ENCODE data around the gene ATP6V0A4.
A peak's percentile ranks its signal among the peaks of the same experiment; 100 is the strongest.
"Not testable (repeated sequence)": the region's sequence is repeated elsewhere in the genome, so short reads cannot be mapped to it uniquely, and the experiment has no call there.

Gene ATP6V0A4

DNA sequence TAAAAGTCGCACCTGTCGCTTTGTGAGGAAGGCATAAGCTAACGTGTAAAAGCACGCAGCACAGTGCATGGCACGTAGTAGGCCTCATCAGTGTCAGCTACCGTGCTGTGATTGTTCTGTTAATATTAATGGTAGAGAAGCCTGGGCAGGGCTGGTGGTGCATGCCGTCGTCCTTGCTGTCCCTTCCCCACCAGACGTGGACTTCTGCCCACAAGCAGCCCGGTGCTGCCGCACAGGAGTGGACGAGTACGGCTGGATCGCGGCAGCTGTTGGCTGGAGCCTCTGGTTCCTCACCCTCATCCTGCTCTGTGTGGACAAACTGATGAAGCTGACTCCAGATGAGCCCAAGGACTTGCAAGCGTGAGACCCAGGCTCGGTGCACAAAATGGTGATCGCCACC is 4.7 kb upstream of the ATP6V0A4 start:
- no peak for DNase-seq (ENCODE audit: low read depth)

DNA sequence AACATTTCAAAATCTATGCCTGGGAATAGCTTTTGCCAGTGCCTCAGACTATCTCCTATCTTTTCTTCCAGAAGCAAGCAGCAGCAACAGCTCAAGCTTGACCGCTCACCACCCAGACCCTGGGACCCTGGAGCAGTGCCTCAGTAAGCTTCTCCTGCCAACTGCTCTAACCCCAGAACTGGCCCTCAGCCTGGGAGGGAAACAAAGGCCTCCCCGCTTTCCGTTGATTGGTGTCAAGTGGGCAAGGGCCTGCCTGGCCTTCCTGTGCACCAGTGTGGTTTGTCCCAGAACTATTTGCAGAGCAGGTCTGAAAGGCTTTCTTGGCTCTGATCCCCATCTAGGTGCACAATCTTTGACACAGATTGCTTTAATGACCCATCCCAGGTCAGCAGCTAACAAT is 3.3 kb upstream of the ATP6V0A4 start:
- no peak for DNase-seq (ENCODE audit: low read depth)

DNA sequence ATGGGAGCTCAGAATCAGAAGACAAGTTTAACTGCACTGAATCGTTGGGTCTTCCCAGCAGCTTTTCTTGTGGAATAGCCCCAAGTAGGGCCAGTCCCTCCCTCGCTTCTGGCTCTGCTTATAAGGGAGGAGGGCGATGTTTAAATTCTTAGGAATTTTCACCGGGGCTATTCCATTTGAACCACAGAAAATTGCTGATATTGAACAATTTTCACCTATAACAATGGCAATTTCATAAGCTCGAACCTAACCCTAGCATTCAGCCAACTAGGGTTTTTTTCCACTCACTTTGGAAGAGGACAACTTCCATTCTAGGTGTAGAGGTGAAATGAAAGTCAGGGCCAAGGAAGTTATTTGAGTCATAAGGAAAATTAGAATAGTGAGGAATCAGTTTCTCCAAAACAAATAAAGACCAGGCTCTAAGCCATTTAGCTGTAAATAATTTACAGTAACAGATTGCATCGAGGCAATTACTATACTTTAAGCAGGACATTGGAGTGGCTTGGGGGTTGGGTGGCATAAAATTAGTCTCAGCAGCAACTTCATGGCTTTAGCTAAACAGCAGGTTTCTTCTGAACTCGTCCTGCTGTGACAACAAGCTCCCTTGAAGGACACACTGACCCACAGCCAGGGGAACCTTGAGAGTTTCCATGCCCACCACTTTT is 1.5 kb upstream of the ATP6V0A4 start:
- DNase-seq (ENCODE audit: low read depth) = no peak

DNA sequence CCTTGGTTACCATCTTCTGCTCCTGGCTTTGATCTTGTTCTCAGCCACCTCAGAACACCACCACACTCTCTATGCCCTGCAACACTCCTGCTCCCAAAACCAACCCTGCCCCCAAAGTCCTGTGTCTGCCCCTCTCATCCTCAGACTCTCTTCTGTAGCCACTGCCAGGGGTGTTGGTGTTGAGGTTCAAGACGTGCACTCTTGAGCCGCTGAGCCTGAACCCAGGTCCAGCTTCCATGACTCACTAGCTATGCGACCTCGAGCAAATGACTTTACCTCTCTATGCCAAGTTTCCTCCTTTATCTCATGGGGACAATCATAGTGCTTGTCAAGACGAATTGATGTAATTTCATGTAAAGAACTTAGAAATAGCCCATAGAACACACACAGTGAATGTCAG is 840 bp upstream of the ATP6V0A4 start:
- DNase-seq (ENCODE audit: low read depth) = no peak

- not testable (repeated sequence) for DNase-seq (ENCODE audit: low read depth)
Measured at GRCh38 chr7:138797046-138797445, 950 bp downstream of the ATP6V0A4 start.

DNA sequence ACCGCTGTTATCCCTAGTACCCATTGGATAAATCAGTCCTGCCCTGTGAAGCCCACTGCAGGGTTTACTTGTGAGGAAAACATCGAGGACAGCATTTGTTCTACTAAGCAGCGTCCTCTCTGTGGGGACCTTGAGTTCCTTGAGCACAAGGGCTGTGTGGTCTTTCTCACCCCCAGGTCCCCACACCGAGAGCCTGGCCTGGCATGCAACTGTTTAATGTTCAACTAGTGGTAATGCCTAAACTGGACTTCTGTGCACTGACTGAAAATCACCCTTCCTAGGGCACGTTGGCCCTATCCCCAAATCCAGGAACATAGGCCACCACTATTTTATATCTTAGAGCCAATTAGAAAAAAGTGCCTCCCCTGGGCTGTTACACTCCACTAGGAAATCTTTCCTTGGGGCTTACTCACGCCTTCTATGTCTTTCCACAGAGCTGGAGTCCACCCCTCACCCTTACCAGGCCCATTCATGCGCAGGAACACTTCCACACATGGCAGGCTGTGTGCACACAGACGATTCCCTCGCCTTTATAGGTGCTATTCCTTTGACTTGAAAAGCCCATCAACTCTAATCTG is 1.9 kb downstream of the ATP6V0A4 start:
- no peak for DNase-seq (ENCODE audit: low read depth)

DNA sequence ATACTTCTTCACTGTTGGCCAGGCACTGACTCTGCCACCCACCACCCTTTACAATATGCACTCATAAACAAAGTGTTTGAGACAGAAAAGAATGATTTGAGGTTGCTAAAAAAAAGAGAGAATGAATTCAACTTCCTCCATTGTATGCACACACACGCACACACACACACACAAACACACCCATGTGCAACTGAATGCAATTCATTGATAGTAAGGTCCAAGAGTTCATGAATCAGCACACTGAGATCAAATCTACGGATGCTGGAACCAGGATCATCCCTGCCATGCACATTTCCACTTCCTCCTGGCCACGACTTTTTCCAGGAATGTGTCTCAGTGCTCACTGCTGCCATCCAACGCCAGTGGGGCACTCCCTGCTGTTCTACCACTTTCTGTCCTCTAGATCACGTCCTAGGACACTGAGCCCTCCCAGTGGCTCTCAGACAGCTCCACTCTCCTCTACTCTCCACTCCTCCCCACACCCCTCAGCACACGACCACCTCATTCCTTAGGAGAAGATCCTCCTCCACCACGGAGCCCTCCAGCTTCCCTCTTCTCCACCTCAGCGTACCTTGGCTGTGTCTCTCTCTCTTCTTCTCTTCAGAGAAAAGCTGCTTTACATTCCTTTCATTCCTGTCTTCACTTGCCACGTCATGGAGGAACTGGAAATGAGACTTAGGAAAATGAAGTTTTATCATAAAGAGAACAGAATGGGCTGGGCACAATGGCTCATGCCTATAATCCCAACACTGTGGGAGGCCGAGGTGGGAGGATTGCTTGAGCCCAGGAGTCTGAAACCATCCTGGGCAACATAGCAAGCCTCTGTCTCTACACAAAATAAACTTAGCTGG is 12.2 kb downstream of the ATP6V0A4 start:
- DNase-seq (ENCODE audit: low read depth) = no peak

- DNase-seq (ENCODE audit: low read depth) = no peak
Measured at GRCh38 chr7:138784692-138785091, 13.3 kb downstream of the ATP6V0A4 start.

GRCh38 chr7:138781004-138781403 is 17.0 kb downstream of the ATP6V0A4 start:
- DNase-seq (ENCODE audit: low read depth) = no peak

DNA sequence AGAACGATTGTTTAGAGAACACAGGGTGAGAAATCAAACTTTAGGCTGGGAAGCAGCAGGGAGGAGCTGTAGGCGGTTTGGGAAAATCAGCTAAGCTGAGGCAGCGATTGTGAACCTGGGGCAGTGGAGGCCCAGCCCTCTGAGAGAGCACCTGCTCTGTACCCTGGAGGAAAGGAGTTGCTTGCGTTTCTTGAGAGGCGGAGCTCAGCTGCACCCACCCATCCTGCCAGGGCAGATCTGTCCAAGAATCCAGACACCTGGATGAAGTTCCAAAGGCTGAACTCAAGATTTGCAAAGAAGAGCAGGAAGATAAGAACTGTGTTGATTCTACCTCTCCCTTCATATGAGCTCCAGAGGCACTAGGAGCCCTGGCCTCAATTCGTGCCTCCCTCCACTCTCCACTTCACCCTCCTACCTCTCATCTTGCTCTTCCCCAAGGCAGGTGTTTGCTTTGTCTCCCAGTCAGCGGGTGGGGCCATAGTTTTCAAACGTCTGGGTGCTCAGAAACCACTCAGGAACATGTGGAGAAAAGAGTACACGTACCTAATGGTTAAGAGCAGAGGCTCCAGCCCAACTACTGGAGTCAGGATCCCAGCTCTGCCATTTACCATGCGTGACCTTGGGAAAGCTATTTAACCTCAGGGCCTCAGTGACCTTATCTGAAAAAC is 21.7 kb downstream of the ATP6V0A4 start:
- DNase-seq (ENCODE audit: low read depth) = no peak

- no peak for DNase-seq (ENCODE audit: low read depth)
Measured at GRCh38 chr7:138773817-138774216, 24.2 kb downstream of the ATP6V0A4 start.

GRCh38 chr7:138773176-138773575 is 24.8 kb downstream of the ATP6V0A4 start:
- no peak for DNase-seq (ENCODE audit: low read depth)

GRCh38 chr7:138770904-138771303 is 27.1 kb downstream of the ATP6V0A4 start:
- no peak for DNase-seq (ENCODE audit: low read depth)

DNA sequence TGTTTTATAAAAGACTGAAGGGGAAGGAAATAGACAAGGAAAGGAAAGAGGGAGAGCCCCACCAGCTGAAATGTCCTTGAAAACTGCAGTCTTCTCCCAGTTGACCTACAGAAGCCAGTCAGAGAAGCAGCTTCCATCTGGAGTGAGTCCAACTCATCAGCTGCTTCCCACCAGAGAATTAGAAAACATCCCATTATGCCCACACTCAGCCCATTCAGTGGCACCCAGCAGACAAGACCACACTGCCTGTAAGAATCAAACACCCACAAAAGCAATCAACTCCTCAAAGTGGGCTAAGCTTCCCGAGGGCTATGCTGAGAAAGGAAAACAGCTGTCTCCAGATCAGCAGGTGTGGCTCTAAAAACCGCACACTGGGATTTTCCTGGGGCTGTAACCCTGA is 29.8 kb downstream of the ATP6V0A4 start:
- no peak for DNase-seq (ENCODE audit: low read depth)

- DNase-seq (ENCODE audit: low read depth) = no peak
Measured at GRCh38 chr7:138756591-138757242, 41.3 kb downstream of the ATP6V0A4 start.

GRCh38 chr7:138755842-138756590 is 42.0 kb downstream of the ATP6V0A4 start:
- no peak for DNase-seq (ENCODE audit: low read depth)

- DNase-seq (ENCODE audit: low read depth) = no peak
Measured at GRCh38 chr7:138755331-138755747, 42.7 kb downstream of the ATP6V0A4 start.

DNA sequence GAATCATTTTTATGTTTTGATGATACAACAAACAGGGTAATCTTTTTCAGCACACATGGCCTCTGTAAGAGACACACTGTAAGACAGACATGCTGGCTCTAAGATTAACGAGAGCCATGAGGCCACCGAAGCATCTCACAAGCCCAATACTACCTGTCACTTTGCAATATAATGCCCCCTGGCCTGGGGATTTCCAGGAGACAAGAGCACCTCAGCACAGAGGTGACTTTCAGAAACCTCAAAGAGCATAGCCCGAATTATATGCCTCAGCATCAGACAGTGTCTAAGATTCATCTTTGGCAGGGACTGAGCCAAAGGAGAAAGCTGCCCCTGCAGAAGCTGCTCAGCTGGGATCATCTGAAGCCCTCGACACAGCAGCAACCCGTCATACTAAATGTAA is 44.4 kb downstream of the ATP6V0A4 start:
- no peak for DNase-seq (ENCODE audit: low read depth)

GRCh38 chr7:138753150-138753518 is 44.9 kb downstream of the ATP6V0A4 start:
- DNase-seq (ENCODE audit: low read depth) = no peak

GRCh38 chr7:138752518-138753149 is 45.4 kb downstream of the ATP6V0A4 start:
- peak; percentile 77 for DNase-seq (ENCODE audit: low read depth)

- DNase-seq (ENCODE audit: low read depth) = no peak
Measured at GRCh38 chr7:138750901-138751464, 47.0 kb downstream of the ATP6V0A4 start.
